NB4 (cell line): ENCODE results near the gene YEATS2.

ENCODE experiments used
- TF ChIP-seq, protein P1 (sequence below): IDR thresholded peaks from one replicate; pipeline ENCODE4 v1.5.1; 2012; ENCODE audit warnings: low read depth, low read length
- TF ChIP-seq, protein P2 (sequence below): IDR thresholded peaks from 2 replicates; pipeline ENCODE4 v1.6.1; 2011; ENCODE audit warnings: low read depth, low read length

DNA sequence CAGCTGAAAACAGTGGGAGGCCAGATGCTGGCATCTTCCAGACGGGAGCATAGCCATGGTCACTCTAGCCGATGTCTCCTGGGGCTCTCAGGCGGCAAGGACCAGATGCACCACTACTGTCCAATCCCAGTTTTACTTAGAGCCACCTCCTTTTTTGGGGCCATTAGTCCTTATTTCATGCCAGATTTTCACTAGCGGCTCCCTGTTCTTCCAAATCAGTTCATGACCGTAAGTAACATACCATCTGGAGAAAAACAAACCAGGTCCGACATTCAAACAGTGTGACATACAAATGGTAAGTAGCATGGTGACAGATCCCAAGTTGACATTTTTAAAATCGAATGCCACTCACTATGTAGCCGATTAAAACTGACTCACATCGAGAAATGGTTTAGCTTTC, 131.9 kb downstream of the YEATS2 start:
- TF ChIP-seq, protein P1, sequence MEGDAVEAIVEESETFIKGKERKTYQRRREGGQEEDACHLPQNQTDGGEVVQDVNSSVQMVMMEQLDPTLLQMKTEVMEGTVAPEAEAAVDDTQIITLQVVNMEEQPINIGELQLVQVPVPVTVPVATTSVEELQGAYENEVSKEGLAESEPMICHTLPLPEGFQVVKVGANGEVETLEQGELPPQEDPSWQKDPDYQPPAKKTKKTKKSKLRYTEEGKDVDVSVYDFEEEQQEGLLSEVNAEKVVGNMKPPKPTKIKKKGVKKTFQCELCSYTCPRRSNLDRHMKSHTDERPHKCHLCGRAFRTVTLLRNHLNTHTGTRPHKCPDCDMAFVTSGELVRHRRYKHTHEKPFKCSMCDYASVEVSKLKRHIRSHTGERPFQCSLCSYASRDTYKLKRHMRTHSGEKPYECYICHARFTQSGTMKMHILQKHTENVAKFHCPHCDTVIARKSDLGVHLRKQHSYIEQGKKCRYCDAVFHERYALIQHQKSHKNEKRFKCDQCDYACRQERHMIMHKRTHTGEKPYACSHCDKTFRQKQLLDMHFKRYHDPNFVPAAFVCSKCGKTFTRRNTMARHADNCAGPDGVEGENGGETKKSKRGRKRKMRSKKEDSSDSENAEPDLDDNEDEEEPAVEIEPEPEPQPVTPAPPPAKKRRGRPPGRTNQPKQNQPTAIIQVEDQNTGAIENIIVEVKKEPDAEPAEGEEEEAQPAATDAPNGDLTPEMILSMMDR = no peak
- TF ChIP-seq, protein P2, sequence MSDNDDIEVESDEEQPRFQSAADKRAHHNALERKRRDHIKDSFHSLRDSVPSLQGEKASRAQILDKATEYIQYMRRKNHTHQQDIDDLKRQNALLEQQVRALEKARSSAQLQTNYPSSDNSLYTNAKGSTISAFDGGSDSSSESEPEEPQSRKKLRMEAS = no peak
